Middle frontal gyrus (tissue), 1 donor: ENCODE measurements around the gene VDR.

Source experiments
- DNase-seq: peaks from one replicate; pipeline ENCODE4 v3.0.0-alpha.2; 2015; ENCODE audit warnings: low spot score; ENCODE audit errors: extremely low spot score

The VDR gene

GRCh38 chr12:47795814-47796411, 108.9 kb downstream of the VDR start:
- no peak for DNase-seq

GRCh38 chr12:47795121-47795813, 109.5 kb downstream of the VDR start:
- DNase-seq = no peak

GRCh38 chr12:47794679-47795078, 110.1 kb downstream of the VDR start:
- DNase-seq = no peak

- no peak for DNase-seq
These were observed 111.6 kb downstream of the VDR start for GRCh38 chr12:47793015-47793681.

GRCh38 chr12:47791874-47792273, 112.9 kb downstream of the VDR start:
- no peak for DNase-seq
